ENCODE data around the gene AP4E1. TPM values are rescaled to one million over a fixed set of nuclear protein-coding genes. Genes with fewer than 3 reads are reported as not detected.

AP4E1 gene
- total RNA-seq, 2 experiments from 2014 or later = 16.5 to 18.8 TPM

DNA sequence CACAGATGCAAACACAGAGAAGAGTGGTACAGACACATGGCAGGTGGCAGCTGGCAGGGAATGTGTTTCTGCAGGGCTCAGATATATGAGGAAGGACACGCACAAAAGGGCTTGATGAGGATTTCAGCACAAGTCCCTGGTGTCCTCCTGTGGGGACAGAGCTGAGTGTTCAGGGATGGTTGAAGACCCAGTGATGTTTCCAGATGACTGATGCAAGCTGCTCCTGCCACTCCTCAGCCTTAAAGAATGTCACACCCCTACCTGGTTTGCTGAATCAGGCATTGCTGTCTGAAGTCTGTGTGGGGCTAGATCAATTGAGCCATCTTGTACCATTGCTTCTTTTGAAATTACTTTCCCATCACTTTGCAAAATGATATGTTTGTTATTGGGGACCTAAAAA, 146.1 kb downstream of the AP4E1 start:
- no peak overlapping the region for H3K27ac Mint-ChIP-seq
- no peak for DNase-seq
- H3K4me1 Mint-ChIP-seq = peaks cover 2% of the 10 kb centered on the region
- H3K36me3 Mint-ChIP-seq = no peaks in the 10 kb centered on the region
- ATAC-seq (ENCODE audit: low read depth) = no peak
- peaks cover 18% of the 10 kb centered on the region for H3K27me3 Mint-ChIP-seq
- H3K9me3 Mint-ChIP-seq = no peaks in the 10 kb centered on the region
- H3K4me3 Mint-ChIP-seq = no peak overlapping the region
- POLR2A ChIA-PET = interaction anchor here (0.6 kb wide), 2 partner anchors 40 to 662 kb away, joined by 3 to 4 read pairs; partner anchors contain the start of gene TNFAIP8L3

Other genes with a start within 250 kb of the AP4E1 start
- gene TRPM7, start 221.9 kb upstream of the AP4E1 start, total RNA-seq = 10 to 100 TPM; 47.0 to 51.5 TPM
- gene SPPL2A, start 143.0 kb upstream of the AP4E1 start, total RNA-seq = 10 to 100 TPM; 72.3 to 74.1 TPM
- under 1 TPM; 0.17 to 0.20 TPM for gene TNFAIP8L3, start 186.2 kb downstream of the AP4E1 start, total RNA-seq